Fibroblast of skin of scalp (primary cell): Measurements from ENCODE around the gene GPR42.
"Not testable (repeated sequence)": the region's sequence is repeated elsewhere in the genome, so short reads cannot be mapped to it uniquely, and the experiment has no call there.

Experiments
- DNase-seq: peaks from one replicate; pipeline ENCODE4 v3.0.0-alpha.2; 2013

The GPR42 gene

GRCh38 chr19:35396240-35396885, 25.5 kb downstream of the GPR42 start:
- DNase-seq, result no peak

DNA sequence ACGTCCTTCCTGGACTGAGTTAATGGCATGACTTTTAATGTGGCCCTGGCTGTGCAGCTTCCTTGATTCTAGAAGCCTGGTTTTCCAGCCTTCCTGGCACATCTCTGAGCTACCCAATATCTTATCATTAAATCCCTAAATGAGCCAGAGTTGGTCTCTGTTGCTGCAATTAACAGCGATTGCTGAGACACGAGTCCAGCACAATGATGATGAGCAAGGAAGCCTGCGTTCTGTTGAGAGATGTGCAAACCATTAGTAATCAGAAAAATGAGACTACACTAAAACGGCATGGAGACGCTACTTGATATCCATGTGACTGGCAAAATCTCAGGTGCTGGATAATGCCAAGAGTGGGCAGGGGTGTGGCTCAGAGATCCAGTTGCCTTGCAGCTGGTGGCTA, 26.2 kb downstream of the GPR42 start:
- DNase-seq, result no peak

DNA sequence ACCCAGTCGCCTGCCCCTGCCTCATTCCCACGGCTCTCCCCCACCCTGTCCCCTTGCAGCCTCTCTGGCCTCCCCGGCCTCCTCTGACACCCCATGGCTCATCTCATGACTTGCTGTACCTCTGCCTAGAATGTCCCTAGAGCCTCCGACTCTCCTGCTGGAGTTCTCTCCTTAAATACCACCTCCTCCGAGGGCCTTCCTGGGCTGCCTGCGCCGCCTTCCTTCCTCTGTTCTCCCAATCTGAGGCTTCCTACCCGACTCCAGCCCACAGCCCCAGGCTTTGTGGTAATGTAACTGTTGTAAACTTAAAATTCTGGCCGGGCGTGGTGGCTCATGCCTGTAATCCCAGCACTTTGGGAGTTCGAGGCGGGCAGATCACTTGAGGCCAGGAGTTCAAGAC, 27.7 kb downstream of the GPR42 start:
- DNase-seq, result no peak

- DNase-seq, result no peak
These were observed 28.4 kb downstream of the GPR42 start for GRCh38 chr19:35399231-35399630.

GRCh38 chr19:35399948-35400772, 29.3 kb downstream of the GPR42 start:
- no peak for DNase-seq

GRCh38 chr19:35400773-35401100, 29.9 kb downstream of the GPR42 start:
- no peak for DNase-seq

- not testable (repeated sequence) for DNase-seq
These were observed 30.5 kb downstream of the GPR42 start for GRCh38 chr19:35401416-35401815.

DNA sequence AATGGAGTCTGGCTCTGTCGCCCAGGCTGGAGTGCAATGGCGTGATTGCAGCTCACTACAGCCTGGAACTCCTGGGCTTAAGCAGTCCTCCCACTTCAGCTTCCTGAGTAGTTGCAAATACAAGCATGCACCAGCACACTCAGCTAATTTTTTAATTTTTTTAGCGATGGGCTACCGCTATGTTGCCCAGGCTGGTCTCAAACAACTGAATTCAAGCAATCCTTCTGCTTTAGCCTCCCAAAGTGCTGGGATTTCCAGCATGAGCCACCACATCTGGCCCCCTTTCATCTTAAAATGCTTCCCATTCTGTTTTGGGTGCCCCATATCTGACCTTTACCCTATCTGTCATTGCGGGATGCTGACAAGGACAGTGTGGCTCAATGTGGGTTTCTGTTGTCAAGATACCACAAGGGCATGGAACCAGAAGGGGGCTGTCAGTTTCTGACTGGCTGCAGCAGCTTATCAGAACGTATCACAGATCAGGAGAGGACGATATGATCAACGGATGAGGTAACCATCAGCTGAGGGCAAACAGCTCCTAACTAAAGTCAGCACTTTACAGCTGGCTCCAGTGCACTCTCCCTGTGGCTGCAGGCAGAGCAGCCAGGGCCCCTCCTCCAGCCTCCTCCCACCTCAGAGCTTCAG, 32.4 kb downstream of the GPR42 start:
- no peak for DNase-seq

DNA sequence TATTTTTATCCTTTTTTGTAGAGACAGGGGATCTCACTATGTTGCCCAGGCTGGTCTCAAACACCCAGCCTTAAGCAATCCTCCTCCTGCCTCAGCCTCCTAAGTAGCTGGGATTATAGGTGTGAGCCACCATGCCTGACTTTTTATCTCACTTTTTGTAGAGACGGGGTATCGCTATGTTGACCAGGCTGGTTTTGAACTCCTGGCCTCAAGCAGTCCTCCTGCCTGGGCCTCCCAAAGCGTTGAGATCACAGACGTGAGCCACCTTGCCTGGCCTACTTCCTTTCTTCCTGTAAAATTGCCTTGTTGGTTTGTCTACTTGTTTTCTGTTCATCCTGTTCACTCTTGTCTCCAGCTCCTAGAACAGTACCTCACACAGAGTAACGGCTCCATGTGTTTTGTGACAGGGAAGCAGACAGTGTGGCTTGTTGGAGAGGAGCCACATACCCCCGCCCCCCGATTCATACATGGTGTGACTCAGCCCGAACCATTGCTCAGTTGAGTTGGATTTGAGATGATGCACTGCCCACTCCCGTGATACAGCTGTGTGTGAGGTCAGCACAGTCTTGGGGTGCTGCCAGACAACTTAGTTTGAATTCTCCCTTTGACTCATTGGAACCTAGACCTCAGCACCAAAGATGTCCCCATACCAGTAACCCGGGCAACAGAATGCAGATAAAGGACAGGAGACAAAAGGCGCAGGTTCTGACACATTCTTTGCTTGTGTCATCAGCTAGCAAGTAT, 34.2 kb downstream of the GPR42 start:
- DNase-seq, result peak; percentile 80

DNA sequence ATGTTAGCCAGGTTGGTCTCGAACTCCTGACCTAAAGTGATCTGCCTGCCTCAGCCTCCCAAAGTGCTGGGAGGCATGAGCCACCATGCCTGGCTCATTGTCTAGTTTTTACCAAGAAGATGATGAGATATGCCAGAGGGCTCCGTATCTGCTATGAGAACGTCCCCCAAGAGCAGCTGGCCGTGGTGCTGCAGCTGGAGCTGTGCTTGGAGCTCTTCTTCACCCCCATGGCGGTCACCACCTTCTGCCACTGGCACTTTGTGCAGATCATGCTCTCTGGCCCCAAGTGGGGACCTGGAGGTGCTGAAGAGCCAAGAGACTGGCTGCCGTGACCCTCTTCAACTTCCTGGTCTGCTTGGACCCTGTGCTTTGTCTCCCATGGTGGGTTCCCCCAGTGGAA, 36.8 kb downstream of the GPR42 start:
- DNase-seq, result no peak

DNA sequence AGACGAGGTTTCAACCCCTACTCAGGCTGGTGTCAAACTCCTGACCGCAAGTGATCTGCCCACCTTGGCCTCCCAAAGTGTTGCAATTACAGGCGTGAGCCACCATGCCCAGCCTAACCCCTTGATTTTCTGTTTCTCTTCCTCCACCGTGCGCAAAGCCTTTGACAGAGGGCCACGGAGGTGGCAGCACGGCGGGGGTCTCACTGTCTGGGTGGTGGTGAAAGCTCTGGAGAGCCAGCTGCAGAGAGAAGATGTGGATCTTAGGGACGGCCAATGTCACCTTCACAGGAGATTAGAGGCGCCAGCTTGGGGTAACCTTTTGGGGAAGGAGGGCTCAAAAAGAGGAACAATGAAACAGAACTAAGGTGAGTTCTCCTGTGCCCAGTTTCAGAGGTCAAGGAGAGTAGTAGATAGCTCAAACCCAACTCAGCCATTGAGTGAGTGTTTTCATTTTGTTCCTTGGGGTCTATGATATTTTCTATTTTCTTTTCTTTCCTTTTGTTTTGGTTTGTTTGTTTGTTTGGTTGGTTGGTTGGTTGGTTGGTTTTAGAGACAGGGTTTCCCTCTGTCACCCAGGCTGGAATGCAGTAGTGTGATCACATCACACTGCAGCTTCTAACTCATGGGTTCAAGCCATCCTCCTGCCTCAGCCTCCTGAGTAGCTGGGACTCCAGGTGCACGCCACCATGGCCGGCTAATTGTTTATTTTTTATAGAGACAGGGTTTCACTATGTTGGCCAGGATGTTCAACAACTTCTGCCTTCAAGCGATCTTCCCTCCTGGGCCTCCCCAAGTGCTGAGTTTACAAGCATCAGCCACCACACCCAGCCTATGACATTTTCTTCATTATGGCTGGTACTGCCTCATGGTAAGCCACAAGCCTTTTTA, 37.7 kb downstream of the GPR42 start:
- DNase-seq, result no peak

GRCh38 chr19:35409191-35409590, 38.3 kb downstream of the GPR42 start:
- DNase-seq, result no peak

- no peak for DNase-seq
These were observed 39.6 kb downstream of the GPR42 start for GRCh38 chr19:35410487-35410886.

GRCh38 chr19:35414442-35414841, 43.6 kb downstream of the GPR42 start:
- no peak for DNase-seq

- DNase-seq, result no peak
These were observed 45.5 kb downstream of the GPR42 start for GRCh38 chr19:35416331-35416730.

DNA sequence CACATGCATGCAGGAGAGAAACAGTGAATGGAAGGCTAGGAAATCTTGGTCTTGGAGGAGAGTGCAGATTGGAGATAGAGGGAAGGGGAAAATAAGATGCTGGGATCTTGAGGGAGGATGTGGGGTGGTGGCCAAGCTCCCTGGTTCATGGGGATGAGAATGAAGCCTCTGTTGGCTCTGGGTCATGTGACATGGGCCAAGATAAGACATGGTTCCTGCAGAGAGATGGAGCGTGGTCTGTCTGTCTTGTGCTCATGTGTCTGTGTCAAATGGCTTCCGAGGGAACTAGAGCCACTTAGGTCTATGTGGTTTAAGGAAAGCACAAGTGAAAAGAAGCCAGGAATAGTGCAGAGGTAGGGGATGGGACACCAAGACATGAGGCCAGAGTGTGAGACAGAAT, 46.4 kb downstream of the GPR42 start:
- DNase-seq, result no peak

DNA sequence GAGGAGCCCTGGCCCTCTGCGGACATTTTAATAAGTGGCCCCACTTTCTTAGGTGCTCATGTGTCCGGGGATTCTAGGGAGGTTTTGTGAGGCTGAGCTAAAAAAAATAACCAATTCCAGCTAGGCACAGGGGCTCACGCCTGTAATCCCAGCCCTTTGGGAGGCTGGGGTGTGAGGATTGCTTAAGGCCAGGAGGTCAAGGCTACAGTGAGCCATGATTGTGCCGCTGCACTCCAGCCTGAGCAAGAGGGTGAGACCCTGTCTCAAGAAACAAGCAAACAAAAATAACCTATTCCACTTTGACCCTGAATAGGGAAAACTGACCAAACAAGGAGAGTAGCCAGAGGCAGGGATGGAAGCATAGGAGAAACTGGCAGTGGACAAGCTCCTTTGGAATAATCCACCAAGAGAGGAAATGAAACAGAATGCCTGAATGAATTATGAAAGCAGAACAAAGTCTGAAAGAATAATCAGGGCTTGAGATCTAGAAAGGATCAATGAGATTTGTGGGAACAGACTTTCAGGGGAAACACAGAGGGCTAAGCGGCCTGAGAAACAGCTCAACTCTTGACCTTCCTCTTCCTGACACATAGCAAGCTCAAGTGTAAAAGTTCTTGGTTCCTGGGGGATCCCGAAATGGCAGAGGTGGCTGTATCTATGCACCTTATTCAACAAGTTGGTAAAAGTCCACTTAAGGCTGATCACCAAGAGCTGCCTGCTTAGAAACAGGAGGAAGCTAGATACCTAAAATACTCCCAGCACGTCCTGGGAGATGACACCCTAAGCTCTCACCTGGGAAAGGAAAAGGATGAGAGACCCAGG, 47.1 kb downstream of the GPR42 start:
- no peak for DNase-seq

DNA sequence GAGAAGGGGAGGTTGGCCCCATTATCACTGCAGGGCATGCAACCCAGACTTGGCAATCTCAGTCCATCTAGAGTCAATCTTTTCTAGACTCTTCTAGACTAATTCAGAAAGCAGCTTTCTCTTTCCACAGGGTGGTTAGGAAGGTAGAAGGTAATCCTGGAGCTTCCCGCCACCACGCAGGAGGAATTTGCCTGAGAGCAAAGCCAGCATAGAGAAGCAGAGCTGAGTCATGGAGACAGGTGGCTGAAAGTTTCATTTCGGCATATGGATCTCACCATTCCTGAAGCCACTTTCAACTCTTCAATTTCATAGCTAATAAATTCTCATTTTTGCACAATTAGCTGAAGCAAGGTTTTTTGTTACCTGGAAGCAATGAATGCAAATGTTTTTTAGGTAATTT, 48.2 kb downstream of the GPR42 start:
- no peak for DNase-seq

DNA sequence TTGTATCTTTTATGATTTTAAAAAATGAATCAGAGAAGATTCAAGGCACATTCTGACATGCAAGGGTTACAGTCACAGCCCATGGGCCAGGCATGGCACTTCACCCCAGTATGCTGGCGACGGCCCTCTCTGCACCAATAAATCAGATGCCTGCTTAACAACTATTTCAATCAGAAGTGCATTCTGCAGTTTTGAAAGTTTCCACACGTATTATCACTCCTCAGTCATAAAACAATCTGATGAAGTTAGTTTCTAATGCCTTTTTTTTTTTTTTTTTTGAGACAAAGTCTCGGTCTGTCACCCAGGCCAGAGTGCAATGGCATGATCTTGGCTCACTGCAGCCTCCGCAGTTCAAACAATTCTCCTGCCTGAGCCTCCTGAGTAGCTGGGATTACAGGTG, 48.9 kb downstream of the GPR42 start:
- no peak for DNase-seq

DNA sequence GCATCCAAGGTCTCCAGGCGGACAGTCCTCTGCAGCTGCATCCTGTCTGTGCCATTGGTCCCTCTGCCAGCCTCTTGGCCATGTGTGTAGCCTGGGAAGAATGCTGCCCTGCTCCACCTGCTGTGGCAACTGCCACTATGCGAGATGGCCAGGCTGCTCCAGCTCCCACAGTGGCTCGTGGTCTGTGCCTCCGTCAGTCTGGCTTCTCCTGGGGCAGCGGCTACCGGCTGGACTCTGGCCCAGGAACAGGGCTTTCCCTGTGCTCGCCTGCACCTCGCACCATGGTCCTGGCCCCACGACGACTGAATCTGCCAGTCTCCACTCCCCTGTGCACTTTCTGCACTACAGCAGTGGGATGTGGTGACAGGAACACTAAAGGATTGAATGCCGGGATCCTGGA, 50.5 kb downstream of the GPR42 start:
- DNase-seq, result no peak
